Measurements from ENCODE around the gene ENOX2.

DNA sequence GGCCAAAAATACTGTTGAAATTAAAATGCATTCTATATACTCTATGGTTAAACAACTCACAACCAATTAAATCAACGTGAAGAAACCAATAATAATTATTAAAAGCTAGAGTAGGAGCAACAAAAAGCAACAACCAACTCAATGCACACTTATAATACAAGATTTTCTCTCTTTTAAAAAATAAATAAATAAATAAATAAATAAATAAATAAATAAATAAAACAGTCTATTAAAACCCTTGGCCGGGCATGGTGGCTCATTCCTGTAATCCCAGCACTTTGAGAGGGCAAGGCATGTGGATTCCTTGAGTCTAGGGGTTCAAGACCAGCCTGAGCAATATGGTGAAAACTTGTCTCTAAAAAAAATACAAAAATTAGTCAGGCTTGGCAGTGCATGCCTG lies 62.7 kb downstream of the ENOX2 start:
- TF ChIP-seq, protein P1, sequence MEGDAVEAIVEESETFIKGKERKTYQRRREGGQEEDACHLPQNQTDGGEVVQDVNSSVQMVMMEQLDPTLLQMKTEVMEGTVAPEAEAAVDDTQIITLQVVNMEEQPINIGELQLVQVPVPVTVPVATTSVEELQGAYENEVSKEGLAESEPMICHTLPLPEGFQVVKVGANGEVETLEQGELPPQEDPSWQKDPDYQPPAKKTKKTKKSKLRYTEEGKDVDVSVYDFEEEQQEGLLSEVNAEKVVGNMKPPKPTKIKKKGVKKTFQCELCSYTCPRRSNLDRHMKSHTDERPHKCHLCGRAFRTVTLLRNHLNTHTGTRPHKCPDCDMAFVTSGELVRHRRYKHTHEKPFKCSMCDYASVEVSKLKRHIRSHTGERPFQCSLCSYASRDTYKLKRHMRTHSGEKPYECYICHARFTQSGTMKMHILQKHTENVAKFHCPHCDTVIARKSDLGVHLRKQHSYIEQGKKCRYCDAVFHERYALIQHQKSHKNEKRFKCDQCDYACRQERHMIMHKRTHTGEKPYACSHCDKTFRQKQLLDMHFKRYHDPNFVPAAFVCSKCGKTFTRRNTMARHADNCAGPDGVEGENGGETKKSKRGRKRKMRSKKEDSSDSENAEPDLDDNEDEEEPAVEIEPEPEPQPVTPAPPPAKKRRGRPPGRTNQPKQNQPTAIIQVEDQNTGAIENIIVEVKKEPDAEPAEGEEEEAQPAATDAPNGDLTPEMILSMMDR (optimal IDR thresholded peaks at IDR 0.05 in 1 of 3, IDR thresholded peaks at IDR 0.05 in 1 of 3, conservative IDR thresholded peaks at IDR 0.05 in 1 of 3; ENCODE audit: extremely low read depth in 1 of 3, insufficient read depth in 2 of 3, low read length in 3 of 3): no peak
- TF ChIP-seq EZH2 (IDR thresholded peaks at IDR 0.05; ENCODE audit: low read length): no peak
